ENCODE data around the gene LPO.

LPO gene

DNA sequence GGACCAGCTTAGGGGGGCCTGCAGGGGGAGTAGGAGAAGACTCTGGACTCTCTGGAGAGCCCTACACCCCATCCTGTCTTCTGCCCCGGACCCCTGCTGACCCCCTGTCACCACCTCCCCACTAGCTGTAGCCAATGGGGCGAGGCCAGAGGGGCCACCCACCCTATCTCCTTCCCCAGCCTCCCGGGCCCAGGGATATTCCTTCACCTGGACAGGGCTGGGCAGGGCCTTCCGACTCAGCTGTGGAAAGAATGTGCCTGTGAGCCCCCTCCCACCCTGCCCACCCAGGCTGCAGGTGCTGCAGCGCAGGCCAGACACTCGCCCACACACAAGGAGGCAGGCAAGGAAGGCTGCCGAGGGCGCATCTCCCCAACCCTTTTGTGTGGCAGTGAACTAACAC, 67.2 kb downstream of the LPO start:
- DNase-seq (ENCODE audit: low spot score) = no peak

DNA sequence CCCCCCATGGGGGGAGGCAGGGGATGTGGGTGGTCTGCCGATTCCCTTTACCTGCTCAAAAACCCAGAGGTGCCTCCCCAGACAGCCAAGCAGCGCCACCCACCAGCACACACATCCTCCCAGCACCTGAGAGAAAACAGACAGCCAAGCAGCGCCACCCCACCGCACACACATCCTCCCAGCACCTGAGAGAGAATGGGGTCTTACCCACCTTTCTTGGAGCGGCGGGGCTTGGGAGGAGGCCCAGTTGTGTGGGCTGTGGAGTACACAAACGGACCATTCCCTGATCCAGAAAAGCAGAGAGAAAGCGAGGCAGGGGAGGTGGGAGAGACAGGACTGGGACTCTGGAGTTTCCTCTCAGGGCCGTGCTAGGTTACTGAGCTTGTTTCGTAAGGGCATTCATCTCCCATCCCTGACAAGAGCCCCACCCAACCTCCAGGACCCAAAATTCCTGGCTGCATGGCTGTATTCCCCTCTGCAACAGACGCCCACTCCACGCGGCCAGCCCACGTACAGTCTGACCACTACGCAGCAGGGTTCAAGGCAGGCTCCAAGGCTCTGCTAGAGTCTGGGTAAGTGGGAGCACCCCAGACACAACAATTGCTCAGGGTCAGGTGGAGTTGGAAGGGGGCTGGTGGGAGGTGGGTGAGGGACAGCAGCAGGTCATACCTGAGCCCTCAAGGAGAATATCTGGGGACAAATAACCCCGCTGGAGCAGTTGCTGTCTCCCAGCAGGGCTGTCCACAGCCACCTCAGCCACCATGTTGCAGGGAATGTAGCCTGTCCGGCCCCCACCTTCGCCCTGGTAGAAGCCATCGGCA, 68.0 kb downstream of the LPO start:
- no peak for DNase-seq (ENCODE audit: low spot score)

DNA sequence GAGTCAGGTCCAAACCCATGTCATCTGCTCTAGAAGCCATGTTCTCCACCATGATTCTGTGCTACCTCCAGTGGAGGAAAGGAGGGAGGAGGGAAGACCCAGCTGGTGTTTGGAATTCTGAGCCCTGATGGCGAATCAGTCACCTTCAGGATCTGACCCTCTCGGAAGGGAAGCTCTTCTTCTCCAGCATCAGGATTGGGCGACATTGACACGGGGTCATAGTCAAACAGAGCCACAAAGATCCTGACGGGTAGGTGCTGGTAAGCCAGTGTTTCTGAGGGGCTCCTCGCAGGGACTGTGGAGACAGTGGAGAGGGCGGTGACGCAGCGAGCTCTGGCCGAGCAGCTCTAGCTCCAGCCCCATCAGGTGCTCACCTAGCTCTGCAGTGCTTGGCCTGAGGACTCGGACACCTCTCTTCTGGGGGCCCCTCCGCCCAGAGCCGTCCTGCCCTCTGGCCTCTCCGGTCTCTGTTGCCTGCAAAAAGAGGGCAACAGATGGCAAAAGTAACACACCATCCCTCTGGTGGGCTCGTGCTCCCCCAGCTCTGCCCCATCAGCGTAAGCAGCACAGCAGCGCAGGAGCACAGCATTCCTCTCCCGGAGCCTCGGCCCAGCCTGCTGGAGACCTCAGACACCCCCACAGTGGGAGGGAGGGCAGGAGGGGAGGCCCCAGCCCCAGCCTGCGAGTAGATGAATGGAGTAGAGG, 69.2 kb downstream of the LPO start:
- DNase-seq (ENCODE audit: low spot score) = no peak

DNA sequence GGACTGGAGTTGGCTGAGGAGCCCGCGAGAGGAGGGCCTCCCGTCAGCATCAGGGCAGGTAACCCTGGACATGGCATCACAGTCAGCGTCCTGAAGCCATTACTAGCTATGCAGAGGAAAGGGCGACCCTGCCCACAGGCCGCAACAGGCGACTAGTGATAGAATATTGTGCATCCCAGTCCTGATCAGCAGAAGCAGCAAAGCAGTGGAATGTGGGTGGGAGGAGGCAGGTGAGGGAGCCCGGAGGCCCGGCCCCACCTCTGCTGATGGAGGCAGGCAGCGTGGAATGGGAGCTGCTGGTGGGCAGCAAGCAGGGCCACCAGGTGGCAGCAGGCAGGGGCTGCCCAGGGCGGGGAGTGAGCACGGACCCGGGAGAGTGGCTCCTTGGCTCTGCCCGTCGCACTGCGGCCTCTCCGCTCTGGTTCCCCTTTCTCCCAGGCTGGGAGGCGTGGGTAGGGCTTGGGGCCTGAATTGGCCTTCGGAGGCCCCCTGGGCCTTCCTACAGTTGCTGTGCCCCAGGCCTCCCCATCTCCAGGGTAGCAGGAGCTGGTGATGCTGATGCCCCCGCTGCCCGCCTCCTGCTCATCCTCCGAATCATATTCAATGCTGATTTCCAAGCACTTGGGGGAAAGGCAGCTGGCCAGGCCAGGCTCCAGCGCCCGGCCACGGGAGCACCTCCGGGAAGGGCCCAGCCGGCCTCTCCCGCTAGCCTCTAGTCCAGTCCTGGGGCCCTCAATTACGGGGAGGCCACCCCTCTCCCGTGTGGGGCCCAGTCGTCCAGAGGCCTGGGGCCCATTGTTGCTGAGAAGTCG, 70.0 kb downstream of the LPO start:
- no peak for DNase-seq (ENCODE audit: low spot score)

DNA sequence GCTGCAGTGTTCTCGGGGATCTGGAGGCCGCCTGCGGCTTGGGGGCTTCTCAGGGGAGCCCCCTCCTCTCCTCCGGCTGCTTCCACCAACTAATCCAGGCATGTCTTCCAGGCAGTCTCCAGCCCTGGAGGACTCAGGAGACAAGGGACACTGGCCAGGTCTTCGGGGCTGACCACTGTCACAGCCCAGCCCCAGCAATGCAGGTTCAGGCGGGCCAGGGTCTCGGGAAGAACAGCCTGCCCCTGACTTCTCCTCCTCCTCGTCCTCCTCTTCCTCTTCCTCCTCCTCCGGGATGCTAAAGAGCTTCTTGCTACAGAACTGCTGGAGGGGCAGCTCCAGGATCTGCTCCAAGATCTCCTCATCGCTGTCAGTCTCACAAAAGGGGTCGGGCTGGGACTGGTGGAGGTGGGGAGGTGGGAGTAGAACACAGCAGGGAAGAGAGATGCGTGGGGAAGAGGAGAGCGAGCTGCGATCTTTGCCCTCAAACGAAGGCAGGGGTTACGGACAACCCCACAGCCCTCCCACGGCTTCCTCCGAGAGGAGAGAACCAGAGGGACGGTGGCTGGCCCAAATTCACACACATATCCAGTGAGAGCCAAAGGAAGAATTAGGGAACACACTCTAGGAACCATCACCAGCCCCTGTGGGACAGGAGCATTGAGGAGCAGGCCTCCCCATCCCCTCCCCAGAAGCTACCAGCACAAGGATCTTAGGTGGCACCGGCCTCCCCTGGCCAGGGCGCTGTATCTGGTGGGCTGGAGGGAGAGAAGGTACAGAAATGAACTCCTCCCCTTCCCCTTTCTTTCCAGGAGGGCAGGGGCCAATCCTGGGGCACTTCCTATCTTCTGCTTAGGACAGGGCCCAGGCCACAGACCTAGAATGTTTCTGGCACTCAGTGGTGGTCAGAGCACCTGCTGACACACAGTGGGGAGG, 70.9 kb downstream of the LPO start:
- DNase-seq (ENCODE audit: low spot score) = no peak

DNA sequence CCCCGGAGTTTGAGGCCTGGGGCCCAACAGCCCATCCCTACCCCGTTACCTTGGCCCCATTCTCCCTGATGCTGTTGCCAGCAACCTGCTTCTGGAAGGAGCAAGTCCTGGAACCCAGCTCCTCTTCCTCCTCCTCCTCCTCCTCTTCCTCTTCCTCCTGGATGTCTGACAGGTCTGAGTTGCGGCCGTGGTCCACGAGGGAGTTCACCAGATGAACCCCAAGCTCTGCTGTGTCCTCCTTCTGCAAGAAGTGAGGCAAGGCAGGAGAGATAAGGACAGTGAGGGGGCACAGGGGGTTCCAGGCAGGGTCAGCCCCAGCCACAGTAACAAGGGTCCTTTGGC, 71.5 kb downstream of the LPO start:
- DNase-seq (ENCODE audit: low spot score) = no peak

DNA sequence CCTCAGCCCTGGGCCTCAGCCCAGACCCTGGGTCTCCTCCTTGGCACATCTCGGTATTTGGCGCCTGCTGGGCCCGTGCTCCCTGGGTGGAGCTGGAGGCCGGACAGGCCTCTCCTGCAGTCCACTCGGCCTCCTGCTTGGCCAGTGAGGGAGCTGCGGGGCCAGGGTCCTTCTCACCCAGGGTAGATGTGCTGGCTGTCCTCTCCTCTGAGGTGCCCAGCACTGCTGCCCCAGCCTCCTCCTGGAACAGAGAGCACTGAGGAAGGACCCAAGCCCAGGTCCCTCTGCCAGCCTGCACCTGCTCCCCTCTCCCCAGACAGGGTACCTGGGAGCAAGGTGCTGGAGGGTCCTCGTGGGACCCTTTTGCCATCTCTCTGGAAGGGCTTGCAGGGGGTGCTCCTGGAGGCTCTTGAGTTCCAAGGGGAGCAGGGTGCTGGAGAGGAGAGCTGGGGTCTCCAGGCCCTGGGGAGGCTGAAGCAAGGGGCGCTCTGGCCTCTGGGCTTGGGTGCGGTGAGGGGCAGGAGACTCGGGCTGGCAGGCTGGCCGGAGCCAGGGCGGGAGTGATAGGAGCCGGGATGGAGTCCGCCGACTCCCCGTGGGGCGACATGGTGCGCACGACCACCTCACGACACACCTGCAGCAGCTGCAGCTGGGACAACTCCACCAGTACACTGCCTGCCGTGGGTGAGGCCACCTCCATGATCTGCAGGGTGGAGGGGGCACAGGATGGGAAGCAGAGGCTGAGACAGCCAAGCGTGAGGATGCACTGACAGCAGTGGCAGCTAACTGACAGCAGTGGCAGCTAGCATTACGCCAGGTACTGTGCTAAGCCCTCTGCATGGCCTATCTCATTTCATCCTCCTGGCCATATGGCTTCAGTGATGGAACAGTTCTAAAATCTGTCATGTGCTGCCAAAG, 72.4 kb downstream of the LPO start:
- DNase-seq (ENCODE audit: low spot score) = no peak

DNA sequence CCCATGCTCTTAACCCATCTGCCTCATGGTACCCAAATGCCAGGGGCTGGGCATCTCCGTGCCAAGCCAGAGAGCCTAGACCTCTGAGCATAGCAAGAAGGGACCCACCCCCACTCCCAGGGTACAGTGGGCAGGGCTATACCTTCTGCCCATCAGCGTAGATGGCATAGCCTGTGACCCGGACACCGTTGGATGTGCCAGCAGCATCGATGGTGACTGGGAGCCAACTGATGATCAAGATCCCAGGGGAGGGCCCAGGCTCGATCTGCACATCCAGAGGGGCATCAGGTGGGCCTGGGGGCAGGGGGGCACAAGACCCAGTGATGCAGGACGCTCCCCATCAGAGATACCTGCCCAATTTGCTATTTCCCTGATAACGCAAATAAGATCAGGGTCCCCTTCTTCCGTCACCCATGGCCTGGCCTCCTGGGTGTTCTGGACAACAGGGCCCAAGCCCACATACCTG, 73.1 kb downstream of the LPO start:
- DNase-seq (ENCODE audit: low spot score) = no peak

DNA sequence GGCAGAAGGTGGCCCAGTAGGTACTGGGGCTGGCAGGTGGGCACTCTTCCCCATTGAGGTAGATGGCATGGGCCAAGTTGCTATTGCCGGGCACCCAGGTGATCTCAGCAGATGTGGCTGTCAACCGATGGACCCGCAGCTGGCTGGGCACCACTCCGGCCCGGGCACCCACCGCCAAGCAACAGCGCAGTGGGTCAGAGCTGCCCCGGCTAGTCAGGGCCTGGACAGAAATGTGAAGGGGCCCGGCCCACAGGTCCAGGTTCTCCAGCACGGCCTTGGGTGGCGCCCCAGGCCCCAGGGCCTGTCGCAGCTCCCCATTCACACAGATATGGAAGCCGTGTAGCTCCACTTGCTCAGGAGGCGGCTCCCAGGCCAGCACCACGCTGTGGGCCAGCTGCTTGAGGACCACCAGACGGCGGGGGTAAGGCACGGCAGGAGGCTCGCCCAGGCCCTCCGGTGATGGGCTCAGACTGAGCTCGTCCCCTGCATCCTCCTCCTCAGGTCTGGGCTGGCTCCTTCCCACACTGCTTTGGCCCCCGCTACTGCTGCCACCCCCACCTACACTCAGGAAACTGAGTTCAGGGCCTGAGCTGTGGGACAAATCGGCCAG, 73.7 kb downstream of the LPO start:
- no peak for DNase-seq (ENCODE audit: low spot score)

DNA sequence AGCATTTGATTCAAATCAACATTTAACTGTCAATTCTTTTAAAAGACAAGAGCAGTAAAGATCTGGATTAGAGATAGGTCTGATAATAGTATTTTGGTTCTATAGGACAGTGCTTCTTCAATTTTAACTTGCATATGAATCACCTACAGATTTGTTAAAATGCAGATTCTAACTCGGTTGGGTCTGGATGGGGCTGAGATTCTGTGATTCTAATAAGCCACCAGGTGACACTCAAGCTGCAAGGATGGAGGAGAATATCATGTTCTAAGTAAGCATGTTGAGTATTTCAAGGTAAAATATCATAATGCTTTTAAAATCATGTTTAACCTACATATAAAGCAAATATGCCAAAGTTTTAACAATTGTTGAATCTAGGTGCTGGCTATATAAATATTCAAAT, 74.4 kb downstream of the LPO start:
- DNase-seq (ENCODE audit: low spot score) = no peak

DNA sequence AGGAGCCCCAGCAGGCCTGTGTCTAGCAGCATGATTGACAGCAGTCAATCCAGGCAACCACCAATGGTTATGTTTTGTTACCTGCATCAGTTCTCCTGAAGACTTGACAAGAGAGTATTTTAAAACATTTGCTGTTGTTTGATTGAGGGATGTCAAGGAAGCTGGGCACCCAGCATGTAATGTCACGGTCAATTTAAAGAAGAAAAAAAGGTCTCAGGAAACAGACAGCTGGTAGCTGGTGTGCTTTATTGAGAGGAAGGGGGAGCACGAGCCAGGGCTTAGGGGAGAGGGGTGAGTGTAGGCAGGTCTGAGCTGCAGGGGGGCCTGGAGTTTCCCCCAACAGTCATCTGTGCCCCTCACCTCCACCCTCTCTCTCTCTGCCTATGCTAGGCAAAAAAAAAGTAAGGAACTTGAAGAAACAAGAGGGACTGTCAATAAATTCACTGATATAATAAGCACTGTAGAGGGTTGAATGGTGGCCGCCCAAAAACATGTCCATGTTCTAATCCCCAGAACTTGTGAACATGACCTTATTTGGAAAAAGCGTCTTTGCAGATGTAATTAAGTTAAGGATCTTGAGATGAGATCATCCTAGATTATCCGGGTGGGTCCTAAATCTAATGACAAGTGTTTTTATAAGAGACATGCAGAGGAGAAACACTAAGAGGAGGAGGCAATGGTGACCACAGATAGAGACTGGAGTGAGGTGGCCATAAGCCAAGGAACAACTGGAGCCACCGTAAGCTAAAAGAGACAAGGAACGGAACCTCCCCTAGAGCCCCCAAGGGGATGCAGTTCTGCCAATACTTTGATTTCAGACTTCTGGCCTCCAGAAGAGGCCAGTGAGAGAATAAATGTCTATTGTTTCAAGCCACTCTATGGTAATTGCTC, 75.7 kb downstream of the LPO start:
- no peak for DNase-seq (ENCODE audit: low spot score)

DNA sequence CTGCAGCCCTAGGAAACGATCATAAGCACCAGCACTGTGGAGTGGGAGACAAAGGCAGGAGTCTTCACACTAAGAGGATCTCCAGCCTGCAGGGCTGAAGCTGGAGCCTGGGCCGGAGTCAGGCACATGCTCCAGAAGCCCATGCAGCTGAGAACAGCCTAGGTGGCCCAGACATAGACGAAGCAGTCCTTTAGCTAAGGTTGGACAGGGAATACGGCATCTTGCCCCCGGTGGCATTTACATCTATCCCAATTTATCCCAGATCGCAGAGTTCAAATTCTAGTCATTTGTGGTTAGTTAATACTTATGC, 76.3 kb downstream of the LPO start:
- no peak for DNase-seq (ENCODE audit: low spot score)

DNA sequence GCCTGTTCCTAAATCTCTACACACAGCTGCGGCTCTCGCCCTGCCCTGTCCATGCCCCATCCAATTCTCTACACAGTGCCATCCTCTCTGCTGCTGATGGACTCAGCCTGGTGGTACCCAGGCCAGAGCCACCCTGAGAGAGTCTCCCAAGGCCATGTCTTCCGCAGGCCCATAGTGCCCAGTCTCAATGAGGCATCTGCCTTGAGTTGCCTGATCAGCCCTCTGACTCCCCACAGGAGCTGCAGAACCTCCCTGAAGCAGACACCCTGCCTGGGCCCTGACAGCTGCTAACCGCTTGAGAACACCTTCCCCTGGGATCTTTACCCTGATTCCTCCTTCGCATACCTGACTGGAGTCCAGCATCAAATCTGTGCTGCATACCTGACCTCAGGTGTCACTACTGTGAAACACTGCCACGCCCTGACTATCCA, 76.9 kb downstream of the LPO start:
- DNase-seq (ENCODE audit: low spot score) = no peak

DNA sequence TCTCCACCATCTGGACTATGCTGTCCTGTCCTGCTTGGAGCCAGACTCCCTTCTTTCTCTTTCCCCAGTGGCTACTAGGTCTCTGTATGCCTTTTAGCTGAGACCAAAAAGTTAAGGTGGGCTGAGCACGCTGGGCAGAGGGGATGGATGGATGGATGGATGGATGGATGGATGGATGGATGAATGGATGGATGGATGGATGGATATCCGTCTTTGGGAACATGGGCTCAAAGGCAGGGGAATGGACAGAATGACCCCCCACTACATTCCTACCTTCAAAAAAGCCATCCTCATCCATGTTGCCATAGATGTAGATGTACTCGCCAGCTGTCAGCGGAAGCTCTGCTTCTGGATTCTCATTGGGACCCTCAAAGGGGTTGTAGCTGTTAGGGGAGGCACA, 77.4 kb downstream of the LPO start:
- no peak for DNase-seq (ENCODE audit: low spot score)

DNA sequence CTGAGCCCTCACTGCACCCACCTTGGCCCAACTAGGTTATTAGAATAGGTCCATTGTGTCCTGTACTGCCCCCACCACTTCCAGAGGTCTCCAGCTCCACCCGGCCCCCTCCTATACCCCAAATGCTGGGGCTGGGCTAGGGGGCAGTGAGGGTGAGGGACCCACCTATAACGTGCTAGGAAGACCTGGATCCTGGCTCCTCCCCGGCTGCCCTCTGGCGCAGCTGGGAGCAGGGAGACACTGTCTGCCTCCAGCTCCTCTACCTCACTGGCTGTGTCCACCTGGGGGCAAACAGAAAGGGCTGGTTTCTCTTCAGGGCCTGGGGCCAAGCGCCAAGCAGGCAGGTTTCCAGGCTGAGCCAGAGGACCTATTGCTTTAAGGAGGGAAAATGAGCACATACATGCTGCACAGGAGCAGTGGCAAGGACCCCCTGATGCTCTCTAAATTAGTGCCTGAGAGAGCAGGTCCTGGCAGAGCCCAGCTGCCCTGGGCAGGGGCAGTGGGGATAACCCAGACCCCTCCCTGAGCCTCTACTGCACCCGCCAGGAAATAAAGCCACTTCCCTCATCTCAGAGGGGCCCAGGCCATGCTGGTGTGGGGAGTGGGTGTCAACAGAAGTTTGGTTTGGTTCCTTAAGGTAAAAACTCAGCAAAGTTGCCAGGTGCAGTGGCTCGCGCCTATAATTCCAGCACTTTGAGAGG, 78.0 kb downstream of the LPO start:
- DNase-seq (ENCODE audit: low spot score) = no peak

DNA sequence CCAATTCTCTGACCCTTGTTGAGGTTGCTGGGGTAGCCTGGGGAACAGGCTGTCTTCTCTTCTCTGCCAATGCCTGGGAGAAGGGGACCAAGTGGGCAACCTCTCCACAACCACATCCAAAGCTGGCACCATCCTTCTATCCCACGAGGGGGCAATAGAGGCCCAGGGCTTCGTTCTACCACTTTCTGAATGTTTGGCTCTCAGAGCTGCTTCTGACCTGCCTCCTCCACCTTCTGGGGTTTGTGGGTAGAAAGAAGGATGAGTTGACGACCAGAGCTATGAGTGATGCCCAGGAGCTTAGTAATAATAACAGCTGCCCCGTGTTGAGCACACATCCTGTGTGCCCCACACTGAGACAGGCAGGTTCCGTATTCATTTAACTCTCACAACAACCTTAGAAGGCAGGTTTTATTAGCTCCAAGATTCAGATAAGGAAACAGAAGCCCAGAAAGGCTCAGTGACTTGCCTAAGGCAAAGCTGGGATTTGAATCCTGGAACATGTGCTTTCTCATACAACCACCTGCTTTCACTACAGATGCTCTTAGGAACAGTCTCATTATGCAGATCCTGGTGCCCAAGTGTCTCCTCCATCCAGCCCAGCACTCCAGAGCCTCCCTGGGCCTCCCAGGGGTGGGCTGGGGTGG, 79.2 kb downstream of the LPO start:
- peak; percentile 78 for DNase-seq (ENCODE audit: low spot score)

DNA sequence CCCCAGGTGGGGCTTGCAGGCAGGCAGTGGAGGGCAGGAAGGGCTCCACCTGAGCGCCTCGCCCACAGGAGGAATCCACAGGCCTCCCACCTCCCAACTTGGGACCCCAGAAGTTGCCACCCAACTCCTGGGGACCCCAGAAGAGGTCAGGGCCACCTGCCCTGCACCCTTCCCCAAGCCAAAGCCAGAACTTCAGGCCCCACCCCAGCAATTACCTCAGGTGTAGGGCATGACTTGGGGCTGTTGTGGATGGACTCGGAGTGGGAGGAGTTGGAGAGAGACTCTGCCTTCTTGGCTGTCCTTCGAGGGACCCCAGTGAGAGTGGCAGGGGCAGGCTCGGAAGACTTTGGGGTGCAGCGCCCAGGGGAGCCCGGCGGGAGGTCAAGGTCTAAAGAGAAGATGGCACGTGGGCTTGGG, 79.7 kb downstream of the LPO start:
- DNase-seq (ENCODE audit: low spot score) = no peak

Measured in germinal center (tissue), 1 donor.